ENCODE measurements around the gene MLF1. TPM values are rescaled to one million over a fixed set of nuclear protein-coding genes. Genes with fewer than 3 reads are reported as not detected.
"Not testable (repeated sequence)": the region's sequence is repeated elsewhere in the genome, so short reads cannot be mapped to it uniquely, and the experiment has no call there.

MLF1 gene
- polyA plus RNA-seq, 2 donors = 2.1 to 2.4 TPM

GRCh38 chr3:158548691-158549090 is 22.3 kb upstream of the MLF1 start:
- Histone ChIP-seq H3K4me1 (ENCODE audit: control insufficient read depth in 2 of 2, insufficient read depth in 2 of 2, low read length in 1 of 2) (no peaks in the 10 kb centered on the region), H3K36me3 (ENCODE audit: control insufficient read depth in 2 of 2, insufficient read depth in 2 of 2, low read length in 1 of 2) (no peaks in the 10 kb centered on the region), H3K27ac (ENCODE audit: low read depth in 2 of 2, low read length in 1 of 2) (no peak overlapping the region), H3K4me3 (ENCODE audit: low read depth in 1 of 2, low read length in 2 of 2) (no peak overlapping the region), H3K27me3 (ENCODE audit: control insufficient read depth in 1 of 2, insufficient read depth in 2 of 2, low read length in 2 of 2) (no peaks in the 10 kb centered on the region), H3K9me3 (ENCODE audit: control insufficient read depth in 2 of 2, insufficient read depth in 1 of 2, low read depth in 1 of 2, low read length in 1 of 2) (no peaks in the 10 kb centered on the region)
- 71 to 80% methylated on average over 4 of the region's 4 CpGs for WGBS, 2 donors

GRCh38 chr3:158549938-158550337 is 21.1 kb upstream of the MLF1 start:
- H3K9me3 ChIP-seq (ENCODE audit: control insufficient read depth in 2 of 2, insufficient read depth in 1 of 2, low read depth in 1 of 2, low read length in 1 of 2); H3K4me3 ChIP-seq (ENCODE audit: low read depth in 1 of 2, low read length in 2 of 2); H3K27me3 ChIP-seq (ENCODE audit: control insufficient read depth in 1 of 2, insufficient read depth in 2 of 2, low read length in 2 of 2); H3K4me1 ChIP-seq (ENCODE audit: control insufficient read depth in 2 of 2, insufficient read depth in 2 of 2, low read length in 1 of 2); H3K27ac ChIP-seq (ENCODE audit: low read depth in 2 of 2, low read length in 1 of 2); H3K36me3 ChIP-seq (ENCODE audit: control insufficient read depth in 2 of 2, insufficient read depth in 2 of 2, low read length in 1 of 2): not testable (repeated sequence)
- WGBS, 2 donors = 96 to 98% methylated on average over 9 of the region's 9 CpGs

- H3K27ac ChIP-seq (ENCODE audit: low read depth in 2 of 2, low read length in 1 of 2) = no peak overlapping the region
- WGBS, 2 donors = 80 to 89% methylated on average over 2 of the region's 2 CpGs
- no peaks in the 10 kb centered on the region for H3K9me3 ChIP-seq (ENCODE audit: control insufficient read depth in 2 of 2, insufficient read depth in 1 of 2, low read depth in 1 of 2, low read length in 1 of 2)
- no peaks in the 10 kb centered on the region for H3K4me1 ChIP-seq (ENCODE audit: control insufficient read depth in 2 of 2, insufficient read depth in 2 of 2, low read length in 1 of 2)
- H3K4me3 ChIP-seq (ENCODE audit: low read depth in 1 of 2, low read length in 2 of 2) = no peak overlapping the region
- no peaks in the 10 kb centered on the region for H3K36me3 ChIP-seq (ENCODE audit: control insufficient read depth in 2 of 2, insufficient read depth in 2 of 2, low read length in 1 of 2)
- no peaks in the 10 kb centered on the region for H3K27me3 ChIP-seq (ENCODE audit: control insufficient read depth in 1 of 2, insufficient read depth in 2 of 2, low read length in 2 of 2)
These were observed 18.9 kb upstream of the MLF1 start for GRCh38 chr3:158552124-158552523.

- H3K27ac ChIP-seq (ENCODE audit: low read depth in 2 of 2, low read length in 1 of 2) = no peak overlapping the region
- no peaks in the 10 kb centered on the region for H3K4me1 ChIP-seq (ENCODE audit: control insufficient read depth in 2 of 2, insufficient read depth in 2 of 2, low read length in 1 of 2)
- H3K27me3 ChIP-seq (ENCODE audit: control insufficient read depth in 1 of 2, insufficient read depth in 2 of 2, low read length in 2 of 2) = no peaks in the 10 kb centered on the region
- no peaks in the 10 kb centered on the region for H3K9me3 ChIP-seq (ENCODE audit: control insufficient read depth in 2 of 2, insufficient read depth in 1 of 2, low read depth in 1 of 2, low read length in 1 of 2)
- no peak overlapping the region for H3K4me3 ChIP-seq (ENCODE audit: low read depth in 1 of 2, low read length in 2 of 2)
- WGBS, 2 donors = 78% methylated on average over 4 of the region's 4 CpGs
- no peaks in the 10 kb centered on the region for H3K36me3 ChIP-seq (ENCODE audit: control insufficient read depth in 2 of 2, insufficient read depth in 2 of 2, low read length in 1 of 2)
These were observed 11.5 kb upstream of the MLF1 start for GRCh38 chr3:158559504-158559903.

DNA sequence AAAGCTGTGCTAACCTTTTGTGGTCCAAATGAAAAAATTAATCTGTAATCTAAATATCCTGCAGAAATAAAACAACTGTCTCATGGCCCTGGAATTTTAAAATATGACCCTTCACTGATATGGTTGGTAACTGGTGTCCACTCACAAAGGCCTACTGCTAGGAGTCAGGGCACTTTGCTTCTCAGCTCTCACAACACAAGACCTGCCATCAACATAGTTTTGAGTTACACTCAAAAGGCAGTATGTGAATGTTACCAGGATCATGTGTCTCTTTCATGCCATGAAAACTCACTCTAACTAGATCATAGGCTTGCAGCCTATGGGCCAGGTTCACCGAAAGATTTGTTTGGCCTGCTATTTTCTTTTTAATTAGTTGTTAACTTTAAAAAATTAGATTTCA is 10.0 kb upstream of the MLF1 start:
- 94 to 95% methylated on average over 1 of the region's 1 CpG for WGBS, 2 donors
- no peaks in the 10 kb centered on the region for H3K9me3 ChIP-seq (ENCODE audit: control insufficient read depth in 2 of 2, insufficient read depth in 1 of 2, low read depth in 1 of 2, low read length in 1 of 2)
- H3K27me3 ChIP-seq (ENCODE audit: control insufficient read depth in 1 of 2, insufficient read depth in 2 of 2, low read length in 2 of 2) = no peaks in the 10 kb centered on the region
- no peaks in the 10 kb centered on the region for H3K36me3 ChIP-seq (ENCODE audit: control insufficient read depth in 2 of 2, insufficient read depth in 2 of 2, low read length in 1 of 2)
- no peak overlapping the region for H3K4me3 ChIP-seq (ENCODE audit: low read depth in 1 of 2, low read length in 2 of 2)
- H3K27ac ChIP-seq (ENCODE audit: low read depth in 2 of 2, low read length in 1 of 2) = no peak overlapping the region
- no peaks in the 10 kb centered on the region for H3K4me1 ChIP-seq (ENCODE audit: control insufficient read depth in 2 of 2, insufficient read depth in 2 of 2, low read length in 1 of 2)

DNA sequence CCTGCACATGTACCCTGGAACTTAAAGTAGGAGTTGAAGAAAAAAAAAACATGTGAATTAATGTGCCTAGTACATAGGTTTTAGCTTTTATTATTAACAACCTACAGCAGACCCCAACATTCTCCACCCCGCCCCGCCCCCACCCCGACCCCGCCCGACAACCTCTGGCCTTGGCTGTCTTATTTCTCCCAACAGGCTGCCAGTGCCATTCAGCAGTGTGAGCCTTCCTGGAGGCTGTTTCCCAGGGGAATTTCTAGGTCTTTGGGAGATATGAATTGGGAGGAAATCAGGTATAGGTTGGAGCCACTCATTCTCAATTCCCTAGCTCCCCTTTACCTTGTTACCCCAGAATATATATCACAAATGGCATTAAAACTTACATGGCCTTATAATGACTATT is 8.3 kb upstream of the MLF1 start:
- Histone ChIP-seq H3K9me3 (ENCODE audit: control insufficient read depth in 2 of 2, insufficient read depth in 1 of 2, low read depth in 1 of 2, low read length in 1 of 2) (no peaks in the 10 kb centered on the region), H3K27ac (ENCODE audit: low read depth in 2 of 2, low read length in 1 of 2) (no peak overlapping the region), H3K27me3 (ENCODE audit: control insufficient read depth in 1 of 2, insufficient read depth in 2 of 2, low read length in 2 of 2) (no peaks in the 10 kb centered on the region), H3K4me1 (ENCODE audit: control insufficient read depth in 2 of 2, insufficient read depth in 2 of 2, low read length in 1 of 2) (no peaks in the 10 kb centered on the region), H3K4me3 (ENCODE audit: low read depth in 1 of 2, low read length in 2 of 2) (no peak overlapping the region), H3K36me3 (ENCODE audit: control insufficient read depth in 2 of 2, insufficient read depth in 2 of 2, low read length in 1 of 2) (no peaks in the 10 kb centered on the region)
- WGBS, 2 donors = 83 to 86% methylated on average over 5 of the region's 5 CpGs

- Histone ChIP-seq H3K27ac (ENCODE audit: low read depth in 2 of 2, low read length in 1 of 2) (no peak overlapping the region), H3K4me3 (ENCODE audit: low read depth in 1 of 2, low read length in 2 of 2) (no peak overlapping the region), H3K27me3 (ENCODE audit: control insufficient read depth in 1 of 2, insufficient read depth in 2 of 2, low read length in 2 of 2) (no peaks in the 10 kb centered on the region), H3K9me3 (ENCODE audit: control insufficient read depth in 2 of 2, insufficient read depth in 1 of 2, low read depth in 1 of 2, low read length in 1 of 2) (no peaks in the 10 kb centered on the region), H3K36me3 (ENCODE audit: control insufficient read depth in 2 of 2, insufficient read depth in 2 of 2, low read length in 1 of 2) (no peaks in the 10 kb centered on the region), H3K4me1 (ENCODE audit: control insufficient read depth in 2 of 2, insufficient read depth in 2 of 2, low read length in 1 of 2) (no peaks in the 10 kb centered on the region)
These were observed 7.9 kb upstream of the MLF1 start for GRCh38 chr3:158563076-158563475.

GRCh38 chr3:158565076-158565475 is 5.9 kb upstream of the MLF1 start:
- 90 to 96% methylated on average over 6 of the region's 6 CpGs for WGBS, 2 donors
- no peak overlapping the region for H3K27ac ChIP-seq (ENCODE audit: low read depth in 2 of 2, low read length in 1 of 2)
- H3K4me3 ChIP-seq (ENCODE audit: low read depth in 1 of 2, low read length in 2 of 2) = no peak overlapping the region
- no peaks in the 10 kb centered on the region for H3K9me3 ChIP-seq (ENCODE audit: control insufficient read depth in 2 of 2, insufficient read depth in 1 of 2, low read depth in 1 of 2, low read length in 1 of 2)
- no peaks in the 10 kb centered on the region for H3K27me3 ChIP-seq (ENCODE audit: control insufficient read depth in 1 of 2, insufficient read depth in 2 of 2, low read length in 2 of 2)
- no peaks in the 10 kb centered on the region for H3K36me3 ChIP-seq (ENCODE audit: control insufficient read depth in 2 of 2, insufficient read depth in 2 of 2, low read length in 1 of 2)
- H3K4me1 ChIP-seq (ENCODE audit: control insufficient read depth in 2 of 2, insufficient read depth in 2 of 2, low read length in 1 of 2) = no peaks in the 10 kb centered on the region

- H3K4me1 ChIP-seq (ENCODE audit: control insufficient read depth in 2 of 2, insufficient read depth in 2 of 2, low read length in 1 of 2) = no peaks in the 10 kb centered on the region
- H3K4me3 ChIP-seq (ENCODE audit: low read depth in 1 of 2, low read length in 2 of 2) = no peak overlapping the region
- no peaks in the 10 kb centered on the region for H3K36me3 ChIP-seq (ENCODE audit: control insufficient read depth in 2 of 2, insufficient read depth in 2 of 2, low read length in 1 of 2)
- WGBS, 2 donors = 70 to 81% methylated on average over 3 of the region's 3 CpGs
- no peak overlapping the region for H3K27ac ChIP-seq (ENCODE audit: low read depth in 2 of 2, low read length in 1 of 2)
- peaks cover 0 to 3% of the 10 kb centered on the region in 2 donors for H3K9me3 ChIP-seq (ENCODE audit: control insufficient read depth in 2 of 2, insufficient read depth in 1 of 2, low read depth in 1 of 2, low read length in 1 of 2)
- peaks cover 0 to 2% of the 10 kb centered on the region in 2 donors for H3K27me3 ChIP-seq (ENCODE audit: control insufficient read depth in 1 of 2, insufficient read depth in 2 of 2, low read length in 2 of 2)
These were observed 2.2 kb upstream of the MLF1 start for GRCh38 chr3:158568784-158569183.

- Histone ChIP-seq H3K4me3 (ENCODE audit: low read depth in 1 of 2, low read length in 2 of 2) (no peak overlapping the region), H3K27ac (ENCODE audit: low read depth in 2 of 2, low read length in 1 of 2) (no peak overlapping the region), H3K27me3 (ENCODE audit: control insufficient read depth in 1 of 2, insufficient read depth in 2 of 2, low read length in 2 of 2) (peaks cover 0 to 2% of the 10 kb centered on the region in 2 donors), H3K36me3 (ENCODE audit: control insufficient read depth in 2 of 2, insufficient read depth in 2 of 2, low read length in 1 of 2) (no peaks in the 10 kb centered on the region), H3K9me3 (ENCODE audit: control insufficient read depth in 2 of 2, insufficient read depth in 1 of 2, low read depth in 1 of 2, low read length in 1 of 2) (peaks cover 0 to 3% of the 10 kb centered on the region in 2 donors), H3K4me1 (ENCODE audit: control insufficient read depth in 2 of 2, insufficient read depth in 2 of 2, low read length in 1 of 2) (no peaks in the 10 kb centered on the region)
- WGBS, 2 donors = 63 to 69% methylated on average over 3 of the region's 3 CpGs
These were observed 1.2 kb upstream of the MLF1 start for GRCh38 chr3:158569794-158570193.
